NCI-H2196 treated with DMSO at 0.1 percent for 48 hours (cell line): ENCODE measurements around the gene AAGAB.
"Not testable (repeated sequence)": the region's sequence is repeated elsewhere in the genome, so short reads cannot be mapped to it uniquely, and the experiment has no call there.

Source experiments
- DNase-seq: peaks from one replicate; lab custom pipeline; 2025; ENCODE audit not compliant: unreplicated experiment; lab: John Stamatoyannopoulos, UW

Gene AAGAB

DNA sequence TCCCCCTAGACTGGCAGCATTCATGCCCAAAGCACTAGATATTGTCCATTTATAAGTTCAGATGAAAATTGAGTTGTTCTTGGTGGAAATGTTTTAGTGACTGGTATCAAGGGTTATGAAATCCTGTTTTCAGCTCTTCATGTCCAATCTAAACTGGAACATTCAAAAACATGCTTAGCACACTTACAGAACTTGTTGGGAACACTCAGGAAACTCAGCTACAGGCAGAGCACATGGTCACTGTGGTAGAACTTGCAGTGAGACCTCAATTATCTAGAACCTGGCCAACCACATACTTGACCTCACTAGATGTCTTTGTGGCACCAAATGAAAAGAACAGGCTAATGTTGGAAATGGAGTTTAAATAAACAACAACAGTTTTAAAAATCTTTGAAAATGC, 100.2 kb downstream of the AAGAB start:
- DNase-seq = no peak

GRCh38 chr15:67153044-67153443, 101.4 kb downstream of the AAGAB start:
- not testable (repeated sequence) for DNase-seq

GRCh38 chr15:67152429-67152828, 102.0 kb downstream of the AAGAB start:
- DNase-seq = no peak
